ENCODE results near the gene MCRS1. TPM values are rescaled to one million over a fixed set of nuclear protein-coding genes. Genes with fewer than 3 reads are reported as not detected.
A peak's percentile ranks its signal among the peaks of the same experiment; 100 is the strongest.
"Not testable (repeated sequence)": the region's sequence is repeated elsewhere in the genome, so short reads cannot be mapped to it uniquely, and the experiment has no call there.

MCRS1 gene
- total RNA-seq, 1 donor: 28.1 TPM

- Histone ChIP-seq H3K4me3 (ENCODE audit: low read length) (no peak overlapping the region), H3K4me1 (ENCODE audit: insufficient read depth, low read length) (peaks cover 18% of the 10 kb centered on the region), H3K9me3 (ENCODE audit: low read depth, low read length) (no peaks in the 10 kb centered on the region), H3K27me3 (ENCODE audit: insufficient read depth, low read length) (peaks cover 13% of the 10 kb centered on the region)
Observed at GRCh38 chr12:49542592-49543160, 25.3 kb downstream of the MCRS1 start.

- Histone ChIP-seq H3K4me1 (ENCODE audit: insufficient read depth, low read length) (peaks cover 24% of the 10 kb centered on the region), H3K27me3 (ENCODE audit: insufficient read depth, low read length) (peaks cover 15% of the 10 kb centered on the region), H3K4me3 (ENCODE audit: low read length) (no peak overlapping the region), H3K9me3 (ENCODE audit: low read depth, low read length) (no peaks in the 10 kb centered on the region)
Observed at GRCh38 chr12:49541911-49542505, 25.9 kb downstream of the MCRS1 start.

- no peaks in the 10 kb centered on the region for H3K9me3 ChIP-seq (ENCODE audit: low read depth, low read length)
- H3K27me3 ChIP-seq (ENCODE audit: insufficient read depth, low read length): peaks cover 19% of the 10 kb centered on the region
- peaks cover 32% of the 10 kb centered on the region for H3K4me1 ChIP-seq (ENCODE audit: insufficient read depth, low read length)
- H3K4me3 ChIP-seq (ENCODE audit: low read length): no peak overlapping the region
Observed at GRCh38 chr12:49541140-49541861, 26.6 kb downstream of the MCRS1 start.

- H3K4me1 ChIP-seq (ENCODE audit: insufficient read depth, low read length): peaks cover 40% of the 10 kb centered on the region
- no peak overlapping the region for H3K4me3 ChIP-seq (ENCODE audit: low read length)
- H3K27me3 ChIP-seq (ENCODE audit: insufficient read depth, low read length): peaks cover 21% of the 10 kb centered on the region
- H3K9me3 ChIP-seq (ENCODE audit: low read depth, low read length): no peaks in the 10 kb centered on the region
Observed at GRCh38 chr12:49540229-49541139, 27.5 kb downstream of the MCRS1 start.

- Histone ChIP-seq H3K27me3 (ENCODE audit: insufficient read depth, low read length) (peaks cover 21% of the 10 kb centered on the region), H3K9me3 (ENCODE audit: low read depth, low read length) (no peaks in the 10 kb centered on the region), H3K4me3 (ENCODE audit: low read length) (peak overlapping the region; percentile 43), H3K4me1 (ENCODE audit: insufficient read depth, low read length) (peaks cover 48% of the 10 kb centered on the region)
Observed at GRCh38 chr12:49539406-49540228, 28.3 kb downstream of the MCRS1 start.

- Histone ChIP-seq H3K9me3 (ENCODE audit: low read depth, low read length) (no peaks in the 10 kb centered on the region), H3K4me1 (ENCODE audit: insufficient read depth, low read length) (peaks cover 49% of the 10 kb centered on the region), H3K27me3 (ENCODE audit: insufficient read depth, low read length) (peaks cover 21% of the 10 kb centered on the region), H3K4me3 (ENCODE audit: low read length) (peak within 1 kb of the TSS; percentile 43)
Observed at GRCh38 chr12:49538510-49539403, 29.2 kb downstream of the MCRS1 start, which contains the start of gene KCNH3. TSS of gene KCNH3 (plus strand) at chr12:49539030. CDS start at chr12:49539417, 387 bp downstream.

- H3K27me3 ChIP-seq (ENCODE audit: insufficient read depth, low read length): peaks cover 21% of the 10 kb centered on the region
- no peaks in the 10 kb centered on the region for H3K9me3 ChIP-seq (ENCODE audit: low read depth, low read length)
- H3K4me3 ChIP-seq (ENCODE audit: low read length): peak overlapping the region; percentile 43
- H3K4me1 ChIP-seq (ENCODE audit: insufficient read depth, low read length): peaks cover 49% of the 10 kb centered on the region
Observed at GRCh38 chr12:49537752-49538509, 30.0 kb downstream of the MCRS1 start.

GRCh38 chr12:49537231-49537751 is 30.7 kb downstream of the MCRS1 start:
- peaks cover 21% of the 10 kb centered on the region for H3K27me3 ChIP-seq (ENCODE audit: insufficient read depth, low read length)
- H3K4me1 ChIP-seq (ENCODE audit: insufficient read depth, low read length): peaks cover 49% of the 10 kb centered on the region
- peak overlapping the region; percentile 43 for H3K4me3 ChIP-seq (ENCODE audit: low read length)
- H3K9me3 ChIP-seq (ENCODE audit: low read depth, low read length): no peaks in the 10 kb centered on the region

GRCh38 chr12:49536526-49537071 is 31.3 kb downstream of the MCRS1 start:
- peaks cover 49% of the 10 kb centered on the region for H3K4me1 ChIP-seq (ENCODE audit: insufficient read depth, low read length)
- H3K27me3 ChIP-seq (ENCODE audit: insufficient read depth, low read length): peaks cover 21% of the 10 kb centered on the region
- no peak overlapping the region for H3K4me3 ChIP-seq (ENCODE audit: low read length)
- no peaks in the 10 kb centered on the region for H3K9me3 ChIP-seq (ENCODE audit: low read depth, low read length)

GRCh38 chr12:49535921-49536525 is 31.9 kb downstream of the MCRS1 start:
- peaks cover 21% of the 10 kb centered on the region for H3K27me3 ChIP-seq (ENCODE audit: insufficient read depth, low read length)
- no peak overlapping the region for H3K4me3 ChIP-seq (ENCODE audit: low read length)
- H3K4me1 ChIP-seq (ENCODE audit: insufficient read depth, low read length): peaks cover 49% of the 10 kb centered on the region
- no peaks in the 10 kb centered on the region for H3K9me3 ChIP-seq (ENCODE audit: low read depth, low read length)

- no peak overlapping the region for H3K4me3 ChIP-seq (ENCODE audit: low read length)
- H3K27me3 ChIP-seq (ENCODE audit: insufficient read depth, low read length): peaks cover 16% of the 10 kb centered on the region
- H3K9me3 ChIP-seq (ENCODE audit: low read depth, low read length): no peaks in the 10 kb centered on the region
- H3K4me1 ChIP-seq (ENCODE audit: insufficient read depth, low read length): peaks cover 45% of the 10 kb centered on the region
Observed at GRCh38 chr12:49534731-49535278, 33.1 kb downstream of the MCRS1 start.

GRCh38 chr12:49534122-49534521 is 33.8 kb downstream of the MCRS1 start:
- peaks cover 44% of the 10 kb centered on the region for H3K4me1 ChIP-seq (ENCODE audit: insufficient read depth, low read length)
- not testable (repeated sequence) for H3K27me3 ChIP-seq (ENCODE audit: insufficient read depth, low read length); H3K9me3 ChIP-seq (ENCODE audit: low read depth, low read length); H3K4me3 ChIP-seq (ENCODE audit: low read length)

Data from mononuclear cell (primary cell).